NT2/D1 (cell line): ENCODE data around the gene DNAH17.

Experiments used
- SUZ12 ChIP-seq: IDR thresholded peaks from 2 replicates; pipeline ENCODE4 v1.6.1; 2011; ENCODE audit not compliant: insufficient read length, insufficient read depth; ENCODE audit errors: extremely low read depth
- ZNF274 ChIP-seq: IDR thresholded peaks from 2 replicates; pipeline ENCODE4 v1.6.1; 2011; ENCODE audit warnings: mild to moderate bottlenecking, low read depth, low read length

DNA sequence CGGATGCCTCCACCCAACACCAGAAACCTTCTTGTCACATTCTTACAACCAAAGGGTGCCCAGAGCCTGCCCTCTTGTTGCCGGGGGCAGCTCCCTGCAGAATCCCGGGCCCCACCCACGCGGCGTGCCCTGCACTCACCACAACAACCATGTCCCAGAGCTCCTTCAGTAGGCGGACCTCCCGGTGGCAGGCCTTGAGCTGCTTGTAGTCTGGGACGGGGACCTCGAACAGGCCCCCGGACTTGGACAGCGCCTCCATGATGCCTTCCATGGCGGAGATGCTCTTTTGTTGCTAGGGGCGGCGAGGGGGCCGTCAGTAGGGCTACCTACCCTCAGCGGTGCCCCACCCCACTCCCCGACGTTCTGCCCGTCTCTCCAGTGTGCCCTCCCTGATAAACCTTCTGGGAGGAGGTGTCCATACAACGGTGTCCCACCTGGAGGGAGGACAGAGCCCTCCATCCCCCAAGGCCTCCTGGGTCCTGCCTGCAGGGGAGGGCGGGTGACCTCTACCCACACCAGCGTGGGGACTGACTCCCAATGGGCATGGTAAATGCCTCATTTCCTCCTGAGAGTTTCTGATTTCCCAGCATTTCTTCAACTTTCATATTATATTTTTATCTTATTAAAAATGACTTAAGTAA is 52.2 kb downstream of the DNAH17 start:
- TF ChIP-seq SUZ12, result no peak
- TF ChIP-seq ZNF274, result no peak
